ENCODE results near the gene CREM.

Gene CREM

GRCh38 chr10:35234073-35234472 is 107.4 kb downstream of the CREM start:
- H3K27me3 ChIP-seq (replicated peaks; ENCODE audit: control insufficient read depth, insufficient read depth, low read length), result no peaks in the 10 kb centered on the region
- no peak for TF ChIP-seq CTCF (IDR thresholded peaks at IDR 0.05; ENCODE audit: insufficient read depth, low read length, poor library complexity, severe bottlenecking)
- DNase-seq (ENCODE audit: extremely low read depth, insufficient read length), result no peak
- no peak overlapping the region for H3K4me3 ChIP-seq (replicated peaks; ENCODE audit: low read depth, low read length)
- no peaks in the 10 kb centered on the region for H3K36me3 ChIP-seq (ENCODE audit: control insufficient read depth, insufficient read depth, low read length)

GRCh38 chr10:35236739-35237138 is 110.1 kb downstream of the CREM start:
- TF ChIP-seq CTCF (IDR thresholded peaks at IDR 0.05; ENCODE audit: insufficient read depth, low read length, poor library complexity, severe bottlenecking), result peak; percentile 20
- H3K27me3 ChIP-seq (replicated peaks; ENCODE audit: control insufficient read depth, insufficient read depth, low read length), result no peaks in the 10 kb centered on the region
- H3K4me3 ChIP-seq (replicated peaks; ENCODE audit: low read depth, low read length), result no peak overlapping the region
- H3K36me3 ChIP-seq (ENCODE audit: control insufficient read depth, insufficient read depth, low read length), result no peaks in the 10 kb centered on the region
- no peak for DNase-seq (ENCODE audit: extremely low read depth, insufficient read length)

GRCh38 chr10:35237766-35238512 is 111.3 kb downstream of the CREM start:
- DNase-seq (ENCODE audit: extremely low read depth, insufficient read length), result no peak
- no peak for TF ChIP-seq CTCF (IDR thresholded peaks at IDR 0.05; ENCODE audit: insufficient read depth, low read length, poor library complexity, severe bottlenecking)
- Histone ChIP-seq H3K36me3 (ENCODE audit: control insufficient read depth, insufficient read depth, low read length) (no peaks in the 10 kb centered on the region), H3K27me3 (replicated peaks; ENCODE audit: control insufficient read depth, insufficient read depth, low read length) (no peaks in the 10 kb centered on the region), H3K4me3 (replicated peaks; ENCODE audit: low read depth, low read length) (no peak overlapping the region)

- no peak overlapping the region for H3K4me3 ChIP-seq (replicated peaks; ENCODE audit: low read depth, low read length)
- no peak for DNase-seq (ENCODE audit: extremely low read depth, insufficient read length)
- no peaks in the 10 kb centered on the region for H3K27me3 ChIP-seq (replicated peaks; ENCODE audit: control insufficient read depth, insufficient read depth, low read length)
- TF ChIP-seq CTCF (IDR thresholded peaks at IDR 0.05; ENCODE audit: insufficient read depth, low read length, poor library complexity, severe bottlenecking), result no peak
- H3K36me3 ChIP-seq (ENCODE audit: control insufficient read depth, insufficient read depth, low read length), result no peaks in the 10 kb centered on the region
These were observed 117.9 kb downstream of the CREM start for GRCh38 chr10:35244549-35244948.

GRCh38 chr10:35246770-35247343 is 120.2 kb downstream of the CREM start:
- H3K4me3 ChIP-seq (replicated peaks; ENCODE audit: low read depth, low read length), result no peak overlapping the region
- H3K27me3 ChIP-seq (replicated peaks; ENCODE audit: control insufficient read depth, insufficient read depth, low read length), result no peaks in the 10 kb centered on the region
- no peak for DNase-seq (ENCODE audit: extremely low read depth, insufficient read length)
- TF ChIP-seq CTCF (IDR thresholded peaks at IDR 0.05; ENCODE audit: insufficient read depth, low read length, poor library complexity, severe bottlenecking), result no peak
- H3K36me3 ChIP-seq (ENCODE audit: control insufficient read depth, insufficient read depth, low read length), result no peaks in the 10 kb centered on the region
